ENCODE measurements around the gene ICAM1. TPM values are rescaled to one million over a fixed set of nuclear protein-coding genes. Genes with fewer than 3 reads are reported as not detected.

Gene ICAM1
- polyA plus RNA-seq, 2 of the 4 experiments (the other 2 are of a cell fraction) = 1.2 to 1.4 TPM

DNA sequence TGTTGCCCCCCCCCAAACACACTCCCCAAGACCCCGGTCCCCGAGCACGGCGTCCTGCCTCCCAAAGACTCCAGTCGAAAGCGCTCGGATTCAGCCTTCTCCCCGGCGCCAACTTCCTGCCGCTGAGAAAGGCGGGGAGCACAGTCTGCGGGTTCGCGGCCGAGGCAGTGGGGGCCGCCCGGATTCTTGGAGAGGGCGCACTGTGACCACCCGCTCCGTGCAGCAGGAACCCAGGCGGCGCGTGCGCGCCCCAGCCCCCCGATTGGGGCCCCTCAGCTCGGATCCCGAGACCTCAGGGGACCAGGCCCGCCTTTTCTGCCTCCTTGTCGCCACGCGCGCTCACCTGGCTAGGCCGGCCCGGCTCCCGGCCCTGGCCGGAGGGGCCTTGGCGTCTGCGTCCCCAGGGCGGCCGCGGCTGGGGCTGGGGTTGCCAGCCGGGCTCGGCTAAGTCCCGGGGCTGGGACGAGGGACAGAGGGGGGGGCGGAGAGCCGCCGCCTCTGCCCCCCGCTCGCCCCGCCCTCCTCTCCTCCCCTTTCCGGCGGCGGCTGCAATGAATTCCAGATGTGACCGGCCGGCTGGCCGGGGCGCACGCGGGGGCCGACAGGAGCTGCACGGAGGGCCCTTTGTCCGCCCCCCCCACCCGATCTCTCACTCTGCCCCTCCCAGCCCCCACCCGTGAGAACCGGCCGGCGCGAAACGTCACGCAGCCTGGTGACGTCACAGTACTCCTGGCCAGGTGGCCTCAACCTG lies 39.9 kb upstream of the ICAM1 start, which contains the start of gene S1PR2:
Gene S1PR2, minus strand, starts transcription at position 471 of the 751 bp plus-strand sequence. CDS start 6,426 bp downstream, outside the sequence.
- no peak for TF ChIP-seq HOXB13 (CRISPR knock-in tag; IDR thresholded peaks at IDR 0.05; ENCODE audit: low read depth)
- TF ChIP-seq PHF8 (IDR thresholded peaks at IDR 0.05; ENCODE audit: borderline replicate concordance, low read depth) = peak; percentile 64; the same call in 1 of the 2 replicates
- TF ChIP-seq, protein P1, sequence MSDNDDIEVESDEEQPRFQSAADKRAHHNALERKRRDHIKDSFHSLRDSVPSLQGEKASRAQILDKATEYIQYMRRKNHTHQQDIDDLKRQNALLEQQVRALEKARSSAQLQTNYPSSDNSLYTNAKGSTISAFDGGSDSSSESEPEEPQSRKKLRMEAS (IDR thresholded peaks at IDR 0.05) = peak; percentile 20; the same call in 1 of the 2 replicates
- H3K4me2 ChIP-seq = peak within 1 kb of the TSS; percentile 99
- no peaks in the 10 kb centered on the region for H3K9me3 ChIP-seq
- H3K4me1 ChIP-seq = peaks cover 5% of the 10 kb centered on the region; the same call in 1 of the 3 replicates
- peak within 1 kb of the TSS; percentile 85 to 92 for H3K27ac ChIP-seq
- peak within 1 kb of the TSS; percentile 95 for H3K4me3 ChIP-seq
- 5% methylated on average over 8 of the region's 73 CpGs for WGBS (ENCODE audit: missing lambda C conversion rate)
- ChIA-PET POLR2A (interaction anchor here (1.0 kb wide), 1 partner anchor 20 kb away, joined by 3 read pairs; no protein-coding TSS in a partner anchor), CTCF (interaction anchor here (0.6 to 1.0 kb wide), 2 partner anchors 14 to 44 kb away, joined by 3 read pairs; no protein-coding TSS in a partner anchor)
- FAIRE-seq (no peak), DNase-seq (ENCODE audit: low read depth in 1 of 2, low spot score in 1 of 2) (peak; percentile 50 to 63), ATAC-seq (peak; percentile 70 to 81)

DNA sequence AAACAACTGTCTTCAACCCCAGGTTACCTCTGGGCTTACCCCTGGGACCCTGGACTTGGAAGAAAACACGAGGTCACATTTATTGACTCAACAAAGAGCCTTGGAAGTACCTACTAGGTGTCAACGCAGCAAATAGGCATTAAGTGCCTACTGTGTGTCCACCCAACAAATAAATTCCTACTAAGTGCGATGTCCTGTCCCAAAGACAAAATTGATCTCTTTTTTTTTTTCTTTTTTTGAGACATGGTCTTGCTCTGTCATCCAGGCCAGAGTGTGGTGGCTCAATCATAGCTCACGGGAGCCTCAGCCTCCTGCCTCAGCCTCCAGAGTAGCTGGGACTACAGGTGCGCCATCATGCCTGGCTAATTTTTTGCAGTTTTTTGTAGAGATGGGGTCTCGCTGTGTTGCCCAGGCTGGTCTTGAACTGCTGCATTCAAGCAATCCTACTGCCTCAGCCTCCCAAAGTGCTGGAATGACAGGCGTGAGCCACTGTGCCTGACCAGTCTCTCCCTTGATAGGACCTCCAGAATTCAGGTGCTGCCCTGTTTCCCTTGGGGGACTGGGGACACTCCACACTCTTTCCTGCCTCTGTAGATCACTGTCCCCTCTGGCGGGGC lies 39.2 kb upstream of the ICAM1 start:
- Histone ChIP-seq H3K27ac (peak overlapping the region; percentile 85 to 92), H3K4me3 (peak overlapping the region; percentile 95), H3K4me2 (peak overlapping the region; percentile 99), H3K4me1 (peaks cover 5% of the 10 kb centered on the region; the same call in 1 of the 3 replicates), H3K9me3 (no peaks in the 10 kb centered on the region)
- ATAC-seq (no peak), DNase-seq (ENCODE audit: low read depth in 1 of 2, low spot score in 1 of 2) (no peak), FAIRE-seq (no peak)
- POLR2A ChIA-PET = interaction anchor here (1.0 kb wide), 1 partner anchor 20 kb away, joined by 3 read pairs; no protein-coding TSS in a partner anchor
- CTCF ChIA-PET = interaction anchor here (1.0 kb wide), 1 partner anchor 44 kb away, joined by 3 read pairs; no protein-coding TSS in a partner anchor
- TF ChIP-seq, protein P2, sequence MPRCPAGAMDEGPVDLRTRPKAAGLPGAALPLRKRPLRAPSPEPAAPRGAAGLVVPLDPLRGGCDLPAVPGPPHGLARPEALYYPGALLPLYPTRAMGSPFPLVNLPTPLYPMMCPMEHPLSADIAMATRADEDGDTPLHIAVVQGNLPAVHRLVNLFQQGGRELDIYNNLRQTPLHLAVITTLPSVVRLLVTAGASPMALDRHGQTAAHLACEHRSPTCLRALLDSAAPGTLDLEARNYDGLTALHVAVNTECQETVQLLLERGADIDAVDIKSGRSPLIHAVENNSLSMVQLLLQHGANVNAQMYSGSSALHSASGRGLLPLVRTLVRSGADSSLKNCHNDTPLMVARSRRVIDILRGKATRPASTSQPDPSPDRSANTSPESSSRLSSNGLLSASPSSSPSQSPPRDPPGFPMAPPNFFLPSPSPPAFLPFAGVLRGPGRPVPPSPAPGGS (IDR thresholded peaks at IDR 0.05) = no peak
- no peak for TF ChIP-seq MAFK (IDR thresholded peaks at IDR 0.05; ENCODE audit: partially characterized antibody)
- TF ChIP-seq, protein P3, sequence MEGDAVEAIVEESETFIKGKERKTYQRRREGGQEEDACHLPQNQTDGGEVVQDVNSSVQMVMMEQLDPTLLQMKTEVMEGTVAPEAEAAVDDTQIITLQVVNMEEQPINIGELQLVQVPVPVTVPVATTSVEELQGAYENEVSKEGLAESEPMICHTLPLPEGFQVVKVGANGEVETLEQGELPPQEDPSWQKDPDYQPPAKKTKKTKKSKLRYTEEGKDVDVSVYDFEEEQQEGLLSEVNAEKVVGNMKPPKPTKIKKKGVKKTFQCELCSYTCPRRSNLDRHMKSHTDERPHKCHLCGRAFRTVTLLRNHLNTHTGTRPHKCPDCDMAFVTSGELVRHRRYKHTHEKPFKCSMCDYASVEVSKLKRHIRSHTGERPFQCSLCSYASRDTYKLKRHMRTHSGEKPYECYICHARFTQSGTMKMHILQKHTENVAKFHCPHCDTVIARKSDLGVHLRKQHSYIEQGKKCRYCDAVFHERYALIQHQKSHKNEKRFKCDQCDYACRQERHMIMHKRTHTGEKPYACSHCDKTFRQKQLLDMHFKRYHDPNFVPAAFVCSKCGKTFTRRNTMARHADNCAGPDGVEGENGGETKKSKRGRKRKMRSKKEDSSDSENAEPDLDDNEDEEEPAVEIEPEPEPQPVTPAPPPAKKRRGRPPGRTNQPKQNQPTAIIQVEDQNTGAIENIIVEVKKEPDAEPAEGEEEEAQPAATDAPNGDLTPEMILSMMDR (IDR thresholded peaks at IDR 0.05) = no peak
- no peak for TF ChIP-seq PHF8 (IDR thresholded peaks at IDR 0.05; ENCODE audit: borderline replicate concordance, low read depth)
- no peak for TF ChIP-seq JUNB (IDR thresholded peaks at IDR 0.05)
- TF ChIP-seq, protein P4, sequence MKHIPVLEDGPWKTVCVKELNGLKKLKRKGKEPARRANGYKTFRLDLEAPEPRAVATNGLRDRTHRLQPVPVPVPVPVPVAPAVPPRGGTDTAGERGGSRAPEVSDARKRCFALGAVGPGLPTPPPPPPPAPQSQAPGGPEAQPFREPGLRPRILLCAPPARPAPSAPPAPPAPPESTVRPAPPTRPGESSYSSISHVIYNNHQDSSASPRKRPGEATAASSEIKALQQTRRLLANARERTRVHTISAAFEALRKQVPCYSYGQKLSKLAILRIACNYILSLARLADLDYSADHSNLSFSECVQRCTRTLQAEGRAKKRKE (CRISPR knock-in tag; IDR thresholded peaks at IDR 0.05; ENCODE audit: low read depth) = no peak
- no peak for TF ChIP-seq FOSL2 (IDR thresholded peaks at IDR 0.05)
- no peak for TF ChIP-seq FOSL2 (CRISPR knock-in tag; IDR thresholded peaks at IDR 0.05)
- WGBS (ENCODE audit: missing lambda C conversion rate) = 77% methylated on average over 8 of the region's 8 CpGs

DNA sequence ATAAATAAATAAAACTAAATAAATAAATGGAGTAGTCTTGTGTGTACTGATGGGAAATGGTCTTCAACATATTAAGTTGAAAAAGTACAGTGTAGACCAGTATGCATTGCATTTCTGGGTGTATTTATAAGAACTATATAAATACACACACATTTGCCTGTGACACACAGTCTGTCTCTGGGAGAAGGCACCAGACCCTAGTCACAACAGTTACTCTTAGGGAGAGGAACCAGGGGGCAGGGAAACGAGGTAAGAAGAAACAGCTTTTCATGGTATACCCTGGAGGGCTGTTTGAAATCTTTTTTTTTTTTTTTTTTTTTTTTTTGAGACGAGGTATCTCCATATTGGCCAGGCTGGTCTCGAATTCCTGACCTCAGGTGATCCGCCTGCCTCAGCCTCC lies 37.0 kb upstream of the ICAM1 start:
- DNase-seq (ENCODE audit: low read depth in 1 of 2, low spot score in 1 of 2) = no peak
- ATAC-seq = no peak
- Histone ChIP-seq H3K4me1 (peaks cover 16% of the 10 kb centered on the region; the same call in 1 of the 3 replicates), H3K9me3 (no peaks in the 10 kb centered on the region), H3K27ac (no peak overlapping the region), H3K4me2 (no peak overlapping the region), H3K4me3 (no peak overlapping the region)
- no peak for TF ChIP-seq POLR2A (IDR thresholded peaks at IDR 0.05; ENCODE audit: low read length)
- no peak for TF ChIP-seq EP300 (IDR thresholded peaks at IDR 0.05)
- no peak for TF ChIP-seq HOXB5 (CRISPR knock-in tag; IDR thresholded peaks at IDR 0.05)
- TF ChIP-seq MAFK (IDR thresholded peaks at IDR 0.05; ENCODE audit: partially characterized antibody) = no peak
- no peak for TF ChIP-seq FOXS1 (CRISPR knock-in tag; IDR thresholded peaks at IDR 0.05)
- TF ChIP-seq, protein P1 (IDR thresholded peaks at IDR 0.05) = no peak
- TF ChIP-seq KDM1A (IDR thresholded peaks at IDR 0.05; ENCODE audit: low read depth) = no peak
- TF ChIP-seq RFX5 (IDR thresholded peaks at IDR 0.05) = no peak
- TF ChIP-seq, protein P5, sequence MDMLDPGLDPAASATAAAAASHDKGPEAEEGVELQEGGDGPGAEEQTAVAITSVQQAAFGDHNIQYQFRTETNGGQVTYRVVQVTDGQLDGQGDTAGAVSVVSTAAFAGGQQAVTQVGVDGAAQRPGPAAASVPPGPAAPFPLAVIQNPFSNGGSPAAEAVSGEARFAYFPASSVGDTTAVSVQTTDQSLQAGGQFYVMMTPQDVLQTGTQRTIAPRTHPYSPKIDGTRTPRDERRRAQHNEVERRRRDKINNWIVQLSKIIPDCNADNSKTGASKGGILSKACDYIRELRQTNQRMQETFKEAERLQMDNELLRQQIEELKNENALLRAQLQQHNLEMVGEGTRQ (IDR thresholded peaks at IDR 0.05) = no peak
- no peak for TF ChIP-seq ZC3H11A (IDR thresholded peaks at IDR 0.05)
- no peak for TF ChIP-seq ZNF302 (CRISPR knock-in tag; IDR thresholded peaks at IDR 0.05)
- WGBS (ENCODE audit: missing lambda C conversion rate) = 48% methylated on average over 4 of the region's 4 CpGs
- ChIA-PET POLR2A (no interaction called here), CTCF (interaction anchor here (1.6 kb wide), 1 partner anchor 16 kb away, joined by 6 read pairs; no protein-coding TSS in a partner anchor)
- FAIRE-seq = no peak
